Dendritic cell treated with granulocyte-macrophage colony-stimulating factor and Interleukin-4, amounts not matched to agents 40 ng/mL and 50 ng/mL, for 4 days (primary cell): Measurements from ENCODE around the gene RNF208.

Experiments used
- H3K27ac Mint-ChIP-seq: one replicate; pipeline ENCODE4 v1.8.0; 2022; ENCODE audit warnings: mild to moderate bottlenecking, mixed read lengths
- H3K27me3 Mint-ChIP-seq: one replicate; pipeline ENCODE4 v1.8.0; 2022; ENCODE audit warnings: mild to moderate bottlenecking, mixed read lengths
- H3K36me3 Mint-ChIP-seq: one replicate; pipeline ENCODE4 v1.8.0; 2022; ENCODE audit warnings: low read depth, mixed read lengths
- H3K4me1 Mint-ChIP-seq: one replicate; pipeline ENCODE4 v1.8.0; 2022; ENCODE audit warnings: low read depth, mixed read lengths
- H3K4me3 Mint-ChIP-seq: one replicate; pipeline ENCODE4 v1.8.0; 2022; ENCODE audit warnings: mild to moderate bottlenecking, moderate library complexity, mixed read lengths
- H3K9me3 Mint-ChIP-seq: one replicate; pipeline ENCODE4 v1.8.0; 2022; ENCODE audit warnings: mixed read lengths
- intact Hi-C: fragments of 100-400 bp; cut with micrococcal nuclease; formaldehyde crosslinking; loops from one replicate; pipeline ENCODE4 v1.15.0; 2022

Gene RNF208, protein sequence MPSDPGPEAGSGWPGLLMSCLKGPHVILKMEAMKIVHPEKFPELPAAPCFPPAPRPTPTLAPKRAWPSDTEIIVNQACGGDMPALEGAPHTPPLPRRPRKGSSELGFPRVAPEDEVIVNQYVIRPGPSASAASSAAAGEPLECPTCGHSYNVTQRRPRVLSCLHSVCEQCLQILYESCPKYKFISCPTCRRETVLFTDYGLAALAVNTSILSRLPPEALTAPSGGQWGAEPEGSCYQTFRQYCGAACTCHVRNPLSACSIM

DNA sequence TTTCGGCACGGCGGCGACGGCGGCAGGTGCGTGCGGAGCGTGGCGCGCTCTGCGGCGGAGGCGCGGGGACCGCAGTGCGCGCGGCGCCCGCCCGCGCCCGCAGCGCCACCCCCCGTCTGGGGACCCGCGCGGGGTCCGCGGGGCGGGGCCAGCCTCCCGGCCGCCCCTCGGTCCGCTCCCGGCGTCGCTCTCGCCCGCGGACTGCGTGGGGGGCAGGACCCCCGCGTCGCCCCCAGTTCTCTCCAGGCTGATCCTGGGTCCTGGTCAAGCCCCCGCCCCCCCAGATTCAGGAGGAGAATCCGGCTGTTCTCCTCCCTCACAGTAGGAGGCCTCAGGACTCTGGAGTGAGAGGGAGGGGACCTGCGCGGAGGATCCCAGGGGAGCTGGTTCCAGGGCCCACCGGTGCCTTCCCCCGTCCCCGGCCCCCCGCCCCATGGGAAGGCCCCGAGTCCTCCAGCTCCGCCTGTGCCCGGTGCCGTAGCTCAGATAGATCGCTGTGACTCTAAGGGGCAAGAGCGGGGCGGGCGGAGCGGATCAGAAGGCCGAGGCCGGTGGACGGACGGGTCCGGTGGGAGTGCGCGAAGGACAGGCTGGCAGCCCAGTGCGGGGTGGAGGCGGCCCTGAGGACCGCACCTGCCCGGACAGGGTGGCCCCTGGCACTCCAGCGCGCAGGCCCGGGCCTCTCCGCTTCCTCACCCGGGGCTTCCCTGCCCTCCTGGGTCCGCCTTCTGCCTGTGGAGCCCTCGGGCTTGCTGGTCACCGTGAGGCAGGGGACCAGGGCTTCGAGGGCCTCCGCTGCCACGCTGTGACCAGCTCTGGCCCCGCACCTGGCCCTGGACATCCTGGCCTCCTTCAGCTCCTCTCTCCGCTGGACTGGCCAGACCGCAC, at the start of gene RNF208:
Gene RNF208, minus strand, starts transcription at position 51 of the 888 bp plus-strand sequence. CDS start 1,028 bp downstream, outside the sequence.
- peaks cover 6% of the 10 kb centered on the region for H3K36me3 Mint-ChIP-seq
- intact Hi-C loops: loop anchor here (2.0 to 5.0 kb wide), 2 partner anchors 18 to 35 kb away; partner anchors contain the start of genes ANAPC2, NDOR1, SSNA1 and TMEM203
- peaks cover 27% of the 10 kb centered on the region for H3K27me3 Mint-ChIP-seq
- peak within 1 kb of the TSS; percentile 86 for H3K4me3 Mint-ChIP-seq
- peaks cover 35% of the 10 kb centered on the region for H3K4me1 Mint-ChIP-seq
- no peaks in the 10 kb centered on the region for H3K9me3 Mint-ChIP-seq
- peak within 1 kb of the TSS; percentile 87 for H3K27ac Mint-ChIP-seq

GRCh38 chr9:137271696-137272076, 49.6 kb upstream of the RNF208 start:
- no peak overlapping the region for H3K4me3 Mint-ChIP-seq
- no peak overlapping the region for H3K27ac Mint-ChIP-seq

GRCh38 chr9:137270929-137271695, 49.1 kb upstream of the RNF208 start:
- Mint-ChIP-seq H3K4me3 (no peak overlapping the region), H3K4me1 (peaks cover 60% of the 10 kb centered on the region), H3K36me3 (peaks cover 86% of the 10 kb centered on the region), H3K27ac (no peak overlapping the region), H3K27me3 (no peaks in the 10 kb centered on the region), H3K9me3 (no peaks in the 10 kb centered on the region)
- intact Hi-C loops: no loop called here

More at GRCh38 chr9:137271696-137272076, 49.6 kb upstream of the RNF208 start:
- intact Hi-C loops: no loop called here
- Mint-ChIP-seq H3K36me3 (peaks cover 80% of the 10 kb centered on the region), H3K27me3 (no peaks in the 10 kb centered on the region), H3K4me1 (peaks cover 59% of the 10 kb centered on the region), H3K9me3 (no peaks in the 10 kb centered on the region)

DNA sequence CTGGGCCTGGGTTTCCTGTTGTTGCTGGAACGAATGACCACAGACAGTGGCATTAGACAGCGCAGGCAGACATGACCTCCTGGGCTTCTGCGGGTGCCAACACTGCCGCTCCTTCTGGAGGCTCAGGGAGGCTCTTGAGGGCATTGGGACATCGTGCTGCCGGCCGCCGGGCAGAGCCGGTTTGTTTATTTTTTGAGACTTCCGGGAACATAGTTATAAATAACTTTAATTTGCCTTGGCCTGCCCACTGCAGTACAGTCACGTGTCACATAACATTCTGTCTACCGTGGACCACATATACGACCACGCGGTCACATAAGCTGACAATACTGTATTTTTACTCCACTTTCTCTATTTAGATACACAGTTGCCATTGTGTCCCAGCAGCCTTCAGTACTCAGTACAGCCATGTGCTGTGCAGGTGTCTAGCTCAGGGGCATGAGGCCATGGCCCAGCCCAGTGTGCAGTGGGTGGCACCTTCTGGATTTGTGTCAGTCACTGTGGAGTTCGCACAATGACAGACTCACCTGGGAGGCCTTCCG, 47.3 kb upstream of the RNF208 start:
- H3K27me3 Mint-ChIP-seq: no peaks in the 10 kb centered on the region
- no peak overlapping the region for H3K27ac Mint-ChIP-seq
- intact Hi-C loops: no loop called here

GRCh38 chr9:137268538-137269201, 46.6 kb upstream of the RNF208 start:
- Mint-ChIP-seq H3K9me3 (no peaks in the 10 kb centered on the region), H3K36me3 (peaks cover 97% of the 10 kb centered on the region), H3K27me3 (no peaks in the 10 kb centered on the region), H3K4me3 (peak overlapping the region; percentile 7), H3K27ac (peak overlapping the region; percentile 31), H3K4me1 (peaks cover 35% of the 10 kb centered on the region)
- intact Hi-C loops: no loop called here

More for the DNA sequence above, 47.3 kb upstream of the RNF208 start:
- H3K4me3 Mint-ChIP-seq: no peak overlapping the region
- peaks cover 97% of the 10 kb centered on the region for H3K36me3 Mint-ChIP-seq
- H3K4me1 Mint-ChIP-seq: peaks cover 41% of the 10 kb centered on the region
- no peaks in the 10 kb centered on the region for H3K9me3 Mint-ChIP-seq

- intact Hi-C loops: no loop called here
- Mint-ChIP-seq H3K9me3 (no peaks in the 10 kb centered on the region), H3K4me3 (no peak overlapping the region), H3K4me1 (peaks cover 30% of the 10 kb centered on the region), H3K27ac (peak overlapping the region; percentile 31), H3K27me3 (no peaks in the 10 kb centered on the region), H3K36me3 (peaks cover 97% of the 10 kb centered on the region)
These were observed 45.9 kb upstream of the RNF208 start for GRCh38 chr9:137267933-137268355.

GRCh38 chr9:137266585-137267453, 44.8 kb upstream of the RNF208 start:
- no peaks in the 10 kb centered on the region for H3K27me3 Mint-ChIP-seq
- H3K36me3 Mint-ChIP-seq: peaks cover 95% of the 10 kb centered on the region
- no peak overlapping the region for H3K4me3 Mint-ChIP-seq
- no peaks in the 10 kb centered on the region for H3K9me3 Mint-ChIP-seq
- H3K4me1 Mint-ChIP-seq: peaks cover 32% of the 10 kb centered on the region
- intact Hi-C loops: no loop called here
- no peak overlapping the region for H3K27ac Mint-ChIP-seq

- Mint-ChIP-seq H3K9me3 (no peaks in the 10 kb centered on the region), H3K27me3 (no peaks in the 10 kb centered on the region), H3K27ac (no peak overlapping the region), H3K4me3 (no peak overlapping the region), H3K4me1 (peaks cover 33% of the 10 kb centered on the region), H3K36me3 (peaks cover 95% of the 10 kb centered on the region)
- intact Hi-C loops: no loop called here
These were observed 44.1 kb upstream of the RNF208 start for GRCh38 chr9:137266162-137266527.

DNA sequence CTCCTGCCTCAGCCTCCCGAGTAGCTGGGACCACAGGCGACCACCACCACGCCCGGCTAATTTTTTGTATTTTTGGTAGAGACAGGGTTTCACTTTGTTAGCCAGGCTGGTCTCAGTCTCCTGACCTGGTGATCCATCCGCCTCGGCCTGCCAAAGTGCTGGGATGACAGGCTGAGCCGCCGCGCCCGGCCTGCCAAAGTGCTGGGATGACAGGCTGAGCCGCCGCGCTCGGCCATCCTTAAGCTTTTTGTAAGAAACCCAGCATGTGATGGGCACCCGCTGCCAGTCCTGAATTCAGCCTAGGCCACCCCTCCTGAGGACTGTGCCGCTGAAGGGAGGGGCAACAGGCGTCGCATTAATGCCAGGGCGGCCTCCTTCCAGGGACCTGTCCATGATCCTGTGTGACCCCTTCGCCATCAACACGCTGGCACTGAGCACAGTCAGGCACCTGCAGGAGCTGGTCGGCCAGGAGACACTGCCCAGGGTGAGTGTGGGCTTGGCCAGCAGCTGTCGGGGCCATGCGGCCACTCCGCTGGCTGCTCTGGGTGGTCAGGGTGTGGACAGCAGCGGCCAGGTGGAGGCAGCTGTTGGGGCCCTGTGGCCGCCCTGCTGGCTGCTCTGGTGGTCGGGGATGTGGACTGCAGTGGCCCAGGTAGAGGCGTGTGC, 43.6 kb upstream of the RNF208 start:
- Mint-ChIP-seq H3K9me3 (no peaks in the 10 kb centered on the region), H3K4me3 (no peak overlapping the region), H3K27me3 (no peaks in the 10 kb centered on the region), H3K27ac (no peak overlapping the region), H3K36me3 (peaks cover 94% of the 10 kb centered on the region), H3K4me1 (peaks cover 32% of the 10 kb centered on the region)
- intact Hi-C loops: no loop called here

- Mint-ChIP-seq H3K9me3 (no peaks in the 10 kb centered on the region), H3K36me3 (peaks cover 89% of the 10 kb centered on the region), H3K4me3 (no peak overlapping the region), H3K4me1 (peaks cover 35% of the 10 kb centered on the region), H3K27me3 (no peaks in the 10 kb centered on the region), H3K27ac (no peak overlapping the region)
- intact Hi-C loops: no loop called here
These were observed 42.0 kb upstream of the RNF208 start for GRCh38 chr9:137264067-137264466.

DNA sequence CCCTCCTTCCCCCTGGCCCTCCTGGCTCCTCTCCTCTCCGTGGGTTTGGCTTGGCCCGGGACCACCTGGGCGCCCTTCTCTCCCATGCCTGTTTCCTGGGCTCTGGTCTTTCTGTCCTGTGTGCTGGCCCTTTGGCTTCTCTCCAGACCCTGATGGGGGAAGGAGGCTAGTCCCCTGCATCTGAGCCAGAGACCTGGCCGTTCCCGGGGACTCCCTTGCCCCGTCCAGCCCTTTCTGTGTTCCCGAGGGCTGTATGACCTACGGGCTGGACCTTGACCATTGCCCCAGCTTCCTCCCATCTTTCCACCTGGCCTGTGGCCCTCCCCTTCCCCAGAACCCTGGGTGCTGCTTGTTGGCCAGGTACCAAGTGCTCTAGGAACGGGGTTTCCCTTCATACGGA, 41.5 kb upstream of the RNF208 start:
- H3K27ac Mint-ChIP-seq: no peak overlapping the region
- peaks cover 35% of the 10 kb centered on the region for H3K4me1 Mint-ChIP-seq
- H3K4me3 Mint-ChIP-seq: no peak overlapping the region
- intact Hi-C loops: no loop called here
- H3K36me3 Mint-ChIP-seq: peaks cover 89% of the 10 kb centered on the region
- no peaks in the 10 kb centered on the region for H3K27me3 Mint-ChIP-seq
- no peaks in the 10 kb centered on the region for H3K9me3 Mint-ChIP-seq

- Mint-ChIP-seq H3K27me3 (no peaks in the 10 kb centered on the region), H3K9me3 (no peaks in the 10 kb centered on the region), H3K36me3 (peaks cover 91% of the 10 kb centered on the region), H3K27ac (no peak overlapping the region), H3K4me1 (peaks cover 30% of the 10 kb centered on the region), H3K4me3 (no peak overlapping the region)
- intact Hi-C loops: no loop called here
These were observed 40.9 kb upstream of the RNF208 start for GRCh38 chr9:137262909-137263285.
